OCI-LY1 (cell line): ENCODE measurements around the gene SLC5A4.

ENCODE experiments used
- EZH2 ChIP-seq: fragments of 200-600 bp; sonication (generic), shearing (Covaris generic); IDR thresholded peaks from 2 replicates; pipeline ENCODE4 v1.8.0; 2017; ENCODE audit warnings: borderline replicate concordance, mixed run types, mild to moderate bottlenecking, antibody characterized with exemption, low read length, moderate library complexity, mixed read lengths
- TF ChIP-seq, protein P1 (sequence below): fragments of 200-600 bp; sonication (generic), shearing (Covaris generic); IDR thresholded peaks from 2 replicates; pipeline ENCODE4 v1.5.1; 2017; ENCODE audit warnings: mild to moderate bottlenecking, antibody characterized with exemption, low read length, moderate library complexity, mixed read lengths

DNA sequence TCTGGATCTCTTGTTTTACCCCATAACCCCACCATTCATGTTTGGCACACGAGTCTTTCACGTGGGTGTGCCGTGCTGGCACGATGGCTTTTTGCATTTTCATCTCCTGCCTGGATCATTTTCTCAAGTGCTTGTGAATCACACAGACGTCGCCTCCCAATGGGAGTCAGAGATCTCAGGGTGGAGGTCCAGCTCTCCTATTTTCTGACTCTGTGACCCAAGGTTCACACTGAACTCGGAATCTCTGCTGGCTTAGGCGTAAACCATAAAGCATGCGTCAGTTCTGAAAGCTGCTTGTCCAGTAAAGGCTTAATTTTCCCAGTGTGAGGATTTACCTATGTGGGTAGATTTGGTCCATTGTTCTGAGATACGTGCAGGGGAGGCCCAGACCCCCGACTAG lies 80.0 kb downstream of the SLC5A4 start:
- TF ChIP-seq, protein P1, sequence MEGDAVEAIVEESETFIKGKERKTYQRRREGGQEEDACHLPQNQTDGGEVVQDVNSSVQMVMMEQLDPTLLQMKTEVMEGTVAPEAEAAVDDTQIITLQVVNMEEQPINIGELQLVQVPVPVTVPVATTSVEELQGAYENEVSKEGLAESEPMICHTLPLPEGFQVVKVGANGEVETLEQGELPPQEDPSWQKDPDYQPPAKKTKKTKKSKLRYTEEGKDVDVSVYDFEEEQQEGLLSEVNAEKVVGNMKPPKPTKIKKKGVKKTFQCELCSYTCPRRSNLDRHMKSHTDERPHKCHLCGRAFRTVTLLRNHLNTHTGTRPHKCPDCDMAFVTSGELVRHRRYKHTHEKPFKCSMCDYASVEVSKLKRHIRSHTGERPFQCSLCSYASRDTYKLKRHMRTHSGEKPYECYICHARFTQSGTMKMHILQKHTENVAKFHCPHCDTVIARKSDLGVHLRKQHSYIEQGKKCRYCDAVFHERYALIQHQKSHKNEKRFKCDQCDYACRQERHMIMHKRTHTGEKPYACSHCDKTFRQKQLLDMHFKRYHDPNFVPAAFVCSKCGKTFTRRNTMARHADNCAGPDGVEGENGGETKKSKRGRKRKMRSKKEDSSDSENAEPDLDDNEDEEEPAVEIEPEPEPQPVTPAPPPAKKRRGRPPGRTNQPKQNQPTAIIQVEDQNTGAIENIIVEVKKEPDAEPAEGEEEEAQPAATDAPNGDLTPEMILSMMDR = no peak
- TF ChIP-seq EZH2 = no peak
